Sigmoid colon (tissue), 7 donors: ENCODE measurements around the gene VRK1. TPM values are rescaled to one million over a fixed set of nuclear protein-coding genes. Genes with fewer than 3 reads are reported as not detected.

Source experiments
- DNase-seq: peaks from one replicate; pipeline ENCODE4 v3.0.0-alpha.2; 2019
- H3K27ac ChIP-seq, 4 donors: fragments of 200-600 bp; sonication (generic); one replicate each; pipeline ENCODE4 v1.5.1; 2016 to 2019; ENCODE audit warnings: mild to moderate bottlenecking in 1 of 4
- H3K27me3 ChIP-seq, 3 donors: fragments of 200-600 bp; sonication (generic); one replicate each; pipeline ENCODE4 v1.5.1; 2019; ENCODE audit warnings: mild to moderate bottlenecking in 1 of 3
- H3K36me3 ChIP-seq, 4 donors: fragments of 200-600 bp; sonication (generic); one replicate each; pipeline ENCODE4 v1.5.1; 2016 to 2019
- H3K4me1 ChIP-seq, 4 donors: fragments of 200-600 bp; sonication (generic); one replicate each; pipeline ENCODE4 v1.5.1; 2017 to 2019
- H3K4me3 ChIP-seq, 4 donors: fragments of 200-600 bp; sonication (generic); one replicate each; pipeline ENCODE4 v1.5.1; 2017 to 2019; ENCODE audit warnings: mild to moderate bottlenecking in 2 of 4, moderate library complexity in 1 of 4
- H3K9me3 ChIP-seq, 4 donors: fragments of 200-600 bp in 3 of 4; sonication (generic) in 3 of 4; one replicate each; pipeline versions ENCODE4 v1.5.1 to v1.6.1; 2013 to 2019
- CTCF ChIP-seq, 4 experiments: fragments of 450-650 bp in 3 of 4; fragments of 200-600 bp in 1 of 4; IDR thresholded peaks; one replicate each; pipeline ENCODE4 v1.5.1; 2016 to 2019; ENCODE audit warnings: antibody characterized with exemption in 4 of 4, mild to moderate bottlenecking in 3 of 4, moderate library complexity in 2 of 4
- EP300 ChIP-seq, 4 donors: sonication (generic); formaldehyde crosslinking; IDR thresholded peaks; one replicate each; pipeline ENCODE4 v1.6.1; 2017; ENCODE audit warnings: antibody characterized with exemption in 4 of 4
- POLR2A ChIP-seq, 2 donors: fragments of 450-650 bp; IDR thresholded peaks; one replicate each; pipeline ENCODE4 v1.6.1; 2016; ENCODE audit warnings: antibody characterized with exemption in 2 of 2, mild to moderate bottlenecking in 2 of 2, moderate library complexity in 2 of 2
- POLR2AphosphoS5 ChIP-seq, 4 donors: sonication (generic); formaldehyde crosslinking; IDR thresholded peaks; one replicate each; pipeline ENCODE4 v1.6.1; 2017; ENCODE audit warnings: antibody characterized with exemption in 4 of 4
- WGBS, 2 donors: extraction: QIAGEN DNeasy Blood & Tissue Kit; methylation state at CpG; one replicate each; pipeline ENCODE4 v1.1.7; 2013; 5-methylcytosine and 5-hydroxymethylcytosine counted together
- intact Hi-C: fragments of 100-400 bp; cut with DNase I; formaldehyde crosslinking; loops from one replicate; pipeline ENCODE4 v1.15.1; 2023
- polyA plus RNA-seq, 3 donors: library from polyadenylated mRNA; stranded (reverse); fragments of 200-250 nt; gene quantifications; one replicate each; pipeline ENCODE4 v1.2.3, GENCODE V29; 2013
- total RNA-seq, 4 donors: library from RNA; depleted of rRNA; stranded (reverse); fragments of >200 nt; gene quantifications; one replicate each; pipeline ENCODE4 v1.1.0, GENCODE V29; 2016
- donor health status: healthy with polysubstance abuse.
- donor health status: Bipolar disorder and iron deficiency.
- donor health status: healthy.

VRK1 gene
- total and polyA plus RNA-seq, 7 donors: 7.8 to 25.7 (median 17.9) TPM

GRCh38 chr14:96804895-96805294 is 7.7 kb downstream of the VRK1 start:
- 87% methylated on average over 5 of the region's 5 CpGs for WGBS, 2 donors
- no peak overlapping the region for H3K4me3 ChIP-seq
- H3K4me1 ChIP-seq: no peaks in the 10 kb centered on the region
- no peak for DNase-seq
- H3K9me3 ChIP-seq: no peaks in the 10 kb centered on the region
- no peaks in the 10 kb centered on the region for H3K36me3 ChIP-seq
- H3K27me3 ChIP-seq: no peaks in the 10 kb centered on the region
- intact Hi-C loops: no loop called here
- TF ChIP-seq POLR2AphosphoS5 (IDR thresholded peaks at IDR 0.05): no peak
- no peak for TF ChIP-seq POLR2A (IDR thresholded peaks at IDR 0.05)
- TF ChIP-seq CTCF (IDR thresholded peaks at IDR 0.05): no peak
- TF ChIP-seq EP300 (IDR thresholded peaks at IDR 0.05): no peak
- H3K27ac ChIP-seq: no peak overlapping the region

DNA sequence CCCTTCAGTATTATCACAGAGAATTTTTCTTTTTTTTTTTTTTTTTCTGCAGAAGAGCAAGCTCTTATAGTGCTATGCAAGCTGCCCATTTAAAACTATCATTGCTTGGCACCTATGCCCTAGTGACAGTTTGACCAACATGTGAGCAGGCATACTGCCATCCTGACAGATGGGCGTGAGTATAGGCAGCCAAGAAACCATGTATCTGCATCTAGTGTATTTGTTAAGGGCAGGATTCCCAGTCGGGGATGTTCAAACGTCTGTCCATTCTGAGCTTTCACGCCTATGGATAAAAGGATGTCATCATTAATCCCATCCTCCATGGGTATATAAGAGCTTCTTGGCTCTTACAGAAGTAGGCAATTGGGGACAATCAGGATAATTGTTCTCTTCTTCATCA is 8.8 kb downstream of the VRK1 start:
- H3K27ac ChIP-seq: no peak overlapping the region
- no peak overlapping the region for H3K4me3 ChIP-seq
- no peaks in the 10 kb centered on the region for H3K4me1 ChIP-seq
- TF ChIP-seq POLR2A (IDR thresholded peaks at IDR 0.05) (no peak), CTCF (IDR thresholded peaks at IDR 0.05) (no peak), EP300 (IDR thresholded peaks at IDR 0.05) (no peak), POLR2AphosphoS5 (IDR thresholded peaks at IDR 0.05) (no peak)
- H3K27me3 ChIP-seq: no peaks in the 10 kb centered on the region
- no peaks in the 10 kb centered on the region for H3K36me3 ChIP-seq
- intact Hi-C loops: no loop called here
- H3K9me3 ChIP-seq: no peaks in the 10 kb centered on the region
- WGBS, 2 donors: 20 to 62% methylated on average over 4 of the region's 4 CpGs
- DNase-seq: no peak

DNA sequence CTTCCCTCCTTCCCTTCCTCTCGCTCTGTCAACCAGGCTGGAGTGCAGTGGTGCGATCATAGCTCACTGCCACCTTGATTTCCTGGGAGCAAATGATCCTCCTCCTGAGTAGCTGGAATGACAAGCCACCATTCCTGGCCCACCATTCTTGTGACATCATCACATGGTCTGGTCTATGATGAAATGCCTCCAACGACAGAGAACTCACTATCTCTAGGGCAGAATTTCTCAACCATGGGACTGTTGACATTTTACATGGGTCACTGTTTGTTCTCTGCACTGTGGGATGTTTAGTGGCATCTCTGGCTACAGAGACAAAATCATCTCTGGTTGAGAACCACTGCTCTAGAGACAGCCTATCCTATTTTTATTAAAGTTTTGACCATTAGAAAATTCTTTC is 9.7 kb downstream of the VRK1 start:
- WGBS, 2 donors: 85 to 87% methylated on average over 3 of the region's 3 CpGs
- H3K4me1 ChIP-seq: no peaks in the 10 kb centered on the region
- TF ChIP-seq POLR2A (IDR thresholded peaks at IDR 0.05): no peak
- no peak for TF ChIP-seq EP300 (IDR thresholded peaks at IDR 0.05)
- TF ChIP-seq POLR2AphosphoS5 (IDR thresholded peaks at IDR 0.05): no peak
- no peak for TF ChIP-seq CTCF (IDR thresholded peaks at IDR 0.05)
- H3K27me3 ChIP-seq: no peaks in the 10 kb centered on the region
- DNase-seq: no peak
- intact Hi-C loops: no loop called here
- H3K27ac ChIP-seq: no peak overlapping the region
- H3K36me3 ChIP-seq: no peaks in the 10 kb centered on the region
- no peak overlapping the region for H3K4me3 ChIP-seq
- no peaks in the 10 kb centered on the region for H3K9me3 ChIP-seq

DNA sequence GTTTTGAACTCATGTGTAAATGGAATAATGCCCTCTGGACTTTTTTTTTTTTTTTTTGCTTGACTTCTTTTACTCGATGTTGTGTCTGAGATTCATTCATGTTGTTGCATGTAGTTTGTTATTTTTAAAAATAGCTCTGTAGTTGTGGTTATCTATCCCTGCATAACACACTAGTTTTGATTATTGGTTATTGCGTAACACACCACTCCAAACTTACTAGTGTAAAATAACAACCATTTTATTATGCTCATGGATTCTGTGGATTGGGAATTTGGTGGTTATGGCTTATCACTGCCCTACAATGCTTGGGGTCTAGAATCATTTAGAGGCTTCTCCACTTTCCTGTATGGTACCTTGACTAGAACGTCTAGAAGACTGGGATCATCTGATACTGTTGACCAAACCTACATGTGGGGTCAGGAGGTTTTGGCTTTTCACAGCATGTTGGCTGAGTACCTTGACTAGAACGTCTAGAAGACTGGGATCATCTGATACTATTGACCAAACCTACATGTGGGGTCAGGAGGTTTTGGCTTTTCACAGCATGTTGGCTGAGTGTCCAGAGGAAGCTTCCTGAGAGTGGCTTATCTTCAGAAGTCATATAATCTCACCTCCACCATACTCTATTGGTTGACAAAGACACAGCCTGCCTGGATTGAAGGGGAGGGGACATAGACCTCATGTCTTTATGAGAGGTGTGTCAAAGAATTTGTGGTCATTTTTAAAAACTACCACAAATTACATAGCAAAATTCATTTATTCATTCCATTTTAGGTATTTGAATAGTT is 11.6 kb downstream of the VRK1 start:
- no peak for DNase-seq
- intact Hi-C loops: no loop called here
- H3K27ac ChIP-seq: no peak overlapping the region
- no peak overlapping the region for H3K4me3 ChIP-seq
- no peaks in the 10 kb centered on the region for H3K4me1 ChIP-seq
- TF ChIP-seq POLR2A (IDR thresholded peaks at IDR 0.05) (no peak), POLR2AphosphoS5 (IDR thresholded peaks at IDR 0.05) (no peak), EP300 (IDR thresholded peaks at IDR 0.05) (no peak), CTCF (IDR thresholded peaks at IDR 0.05) (no peak)
- no peaks in the 10 kb centered on the region for H3K27me3 ChIP-seq
- no peaks in the 10 kb centered on the region for H3K36me3 ChIP-seq
- WGBS, 2 donors: 92% methylated on average over 4 of the region's 4 CpGs
- no peaks in the 10 kb centered on the region for H3K9me3 ChIP-seq

DNA sequence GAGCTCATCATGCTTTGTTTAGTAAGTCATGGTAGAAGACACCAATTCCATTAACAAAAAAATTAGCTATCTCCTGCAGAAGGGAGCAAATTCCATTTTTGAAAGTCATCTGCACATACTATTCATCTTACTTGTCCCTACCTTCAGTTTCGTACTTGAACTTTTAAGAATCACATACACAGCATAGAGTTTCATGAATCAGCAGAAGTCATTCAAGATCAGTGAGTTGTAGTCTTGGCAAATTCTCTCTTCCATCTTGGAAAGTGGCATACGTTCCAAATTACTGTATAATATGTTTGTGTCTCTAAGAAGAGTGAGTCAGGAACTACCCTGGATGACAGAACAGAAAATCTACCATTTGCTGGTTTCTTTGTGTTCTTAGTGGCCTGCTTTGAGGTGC is 14.1 kb downstream of the VRK1 start:
- TF ChIP-seq POLR2A (IDR thresholded peaks at IDR 0.05) (no peak), POLR2AphosphoS5 (IDR thresholded peaks at IDR 0.05) (no peak), CTCF (IDR thresholded peaks at IDR 0.05) (no peak), EP300 (IDR thresholded peaks at IDR 0.05) (no peak)
- intact Hi-C loops: no loop called here
- Histone ChIP-seq H3K27ac (no peak overlapping the region), H3K4me1 (no peaks in the 10 kb centered on the region), H3K4me3 (no peak overlapping the region), H3K36me3 (no peaks in the 10 kb centered on the region), H3K27me3 (no peaks in the 10 kb centered on the region), H3K9me3 (no peaks in the 10 kb centered on the region)
- no peak for DNase-seq
- 73 to 91% methylated on average over 2 of the region's 2 CpGs for WGBS, 2 donors
